ENCODE data around the gene SGCA.

GRCh38 chr17:50190293-50190602 is 24.4 kb downstream of the SGCA start:
- TF ChIP-seq POLR2A (IDR thresholded peaks at IDR 0.05; ENCODE audit: low read depth, low read length) (no peak), POLR2AphosphoS5 (IDR thresholded peaks at IDR 0.05; ENCODE audit: low read depth, low read length) (no peak), POU2F2 (IDR thresholded peaks at IDR 0.05; ENCODE audit: low read depth, low read length) (no peak), TAF1 (IDR thresholded peaks at IDR 0.05; ENCODE audit: low read depth, low read length) (no peak), PAX5 (IDR thresholded peaks at IDR 0.05; ENCODE audit: insufficient read depth, low read length, severe bottlenecking) (no peak), SPI1 (IDR thresholded peaks at IDR 0.05; ENCODE audit: low read depth, low read length) (no peak)
